Activated gamma-delta T cell treated with anti-CD3 and anti-CD28 coated beads, Interleukin-2, amount 50 U/mL, for 16 hours (primary cell): Measurements from ENCODE around the gene ADIPOR2.
"Not testable (repeated sequence)": the region's sequence is repeated elsewhere in the genome, so short reads cannot be mapped to it uniquely, and the experiment has no call there.

Source experiments
- DNase-seq: peaks from one replicate; pipeline ENCODE4 v3.0.0-alpha.2; 2020; ENCODE audit warnings: low read depth

The ADIPOR2 gene

GRCh38 chr12:1665366-1665765 lies 25.5 kb upstream of the ADIPOR2 start:
- no peak for DNase-seq

- no peak for DNase-seq
These were observed 24.7 kb upstream of the ADIPOR2 start for GRCh38 chr12:1666215-1666614.

DNA sequence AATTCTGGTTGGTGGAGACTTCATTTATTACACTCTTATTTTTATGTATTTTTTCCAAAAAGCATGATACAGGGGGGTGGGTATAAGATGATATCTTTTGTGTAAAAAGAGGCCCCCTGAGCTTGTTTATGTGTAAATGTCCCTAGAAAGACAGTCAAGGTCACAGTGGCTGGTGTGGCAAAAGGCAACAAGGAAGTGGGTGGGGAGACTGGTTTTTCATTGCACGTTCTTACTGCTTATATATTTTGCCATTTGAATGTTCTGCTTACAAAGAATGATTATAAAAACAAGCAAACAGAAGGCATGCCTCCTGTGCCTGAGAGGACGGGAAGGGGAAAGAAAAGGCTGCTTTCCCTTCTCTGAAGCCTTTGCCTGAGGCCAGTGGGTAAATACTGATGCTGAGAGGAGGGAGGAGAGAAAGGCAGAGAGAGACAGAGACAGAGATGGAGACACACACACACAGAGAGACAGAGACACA lies 24.1 kb upstream of the ADIPOR2 start:
- no peak for DNase-seq

DNA sequence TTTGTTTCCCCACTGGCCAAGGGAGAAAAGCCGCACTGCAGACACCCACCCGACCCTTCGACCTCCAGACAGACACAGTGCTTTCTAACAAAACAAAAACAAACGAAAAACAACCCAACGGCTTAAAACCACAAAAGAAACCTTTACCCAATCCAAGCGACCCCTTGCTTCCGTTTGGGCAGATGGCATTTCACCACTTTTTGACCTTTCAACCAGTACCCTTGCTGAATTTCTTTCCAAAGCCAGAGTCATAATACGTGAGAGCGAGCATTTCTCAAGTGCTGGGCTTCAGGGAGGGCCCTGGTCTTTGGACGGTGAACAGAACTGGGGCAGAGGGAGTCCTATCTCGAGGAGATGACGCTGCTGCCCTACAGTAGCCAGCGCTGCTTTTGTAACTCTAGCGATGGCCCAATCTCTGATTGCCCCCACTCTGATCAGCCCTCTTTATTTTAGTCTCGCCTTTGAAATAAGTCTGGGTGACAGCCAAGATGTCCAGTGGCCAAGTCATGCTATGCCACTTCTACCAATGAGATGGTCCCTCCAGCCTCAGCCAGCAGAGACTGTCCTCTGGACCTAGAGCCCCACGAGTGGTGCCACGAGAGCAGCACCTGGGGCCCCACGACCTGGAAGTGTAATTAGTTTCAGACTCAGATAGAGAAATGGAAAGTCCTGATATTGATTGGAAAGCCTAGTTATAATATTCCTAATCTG lies 21.9 kb upstream of the ADIPOR2 start:
- no peak for DNase-seq

DNA sequence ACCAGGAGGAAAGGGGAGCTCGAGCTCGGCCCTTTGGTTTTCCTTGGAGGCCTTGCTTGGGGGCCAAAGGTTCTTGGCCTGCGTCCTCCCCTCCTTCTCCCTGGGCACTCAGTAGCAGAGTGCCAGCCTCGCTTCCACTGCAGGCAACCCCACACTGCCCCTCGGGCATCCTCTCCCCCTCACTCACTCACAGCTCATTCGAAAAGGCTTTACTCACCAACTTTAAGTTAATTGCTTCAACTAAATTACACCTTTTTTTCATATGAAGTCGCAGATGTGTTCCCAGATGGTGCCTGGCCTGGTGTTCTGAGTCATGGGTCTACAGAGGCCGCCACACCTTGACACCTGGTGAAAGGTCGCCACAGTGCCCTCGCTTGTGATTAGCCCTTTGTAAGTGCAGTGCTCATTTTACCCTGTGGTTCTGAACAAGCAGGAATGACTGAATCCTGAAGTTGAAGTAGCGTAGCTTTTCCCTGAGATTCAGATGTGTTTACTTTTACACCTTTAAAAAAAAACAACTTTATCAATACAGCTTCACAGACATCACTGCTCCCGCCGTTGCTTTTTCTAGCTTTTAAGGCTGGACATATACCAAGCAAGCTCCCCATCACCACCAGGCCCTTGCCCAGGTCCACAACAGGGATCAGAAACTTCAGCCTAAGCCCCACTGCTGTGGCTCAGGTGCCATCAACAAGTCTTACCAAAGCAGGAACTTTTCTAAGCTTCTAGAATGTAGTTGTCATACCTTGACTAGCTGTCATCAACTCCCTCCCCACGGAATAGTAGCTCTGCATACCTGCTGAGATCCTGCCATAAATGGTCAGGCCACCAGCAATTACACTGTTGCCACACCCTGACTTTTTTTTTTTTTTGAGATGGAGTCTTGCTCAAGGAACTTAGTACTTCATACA lies 20.3 kb upstream of the ADIPOR2 start:
- no peak for DNase-seq

DNA sequence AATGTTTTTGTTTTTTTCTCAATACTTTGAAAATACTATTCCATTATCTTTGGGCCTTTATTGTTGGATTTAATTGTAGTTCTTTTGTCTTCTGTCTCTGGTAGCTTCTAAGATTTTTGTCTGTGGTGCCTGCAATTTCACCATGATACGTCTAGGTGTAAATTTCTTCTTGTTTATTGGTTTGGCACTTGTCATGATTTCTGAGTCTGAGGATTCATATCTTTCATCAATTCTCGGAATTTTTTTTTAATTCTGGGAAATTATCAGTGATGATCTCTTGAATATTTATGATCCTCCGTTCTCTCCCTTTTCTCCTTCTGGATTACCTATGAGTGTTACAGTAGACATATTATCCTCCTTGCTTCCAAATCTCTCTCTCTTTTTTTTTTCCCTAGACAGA lies 14.8 kb upstream of the ADIPOR2 start:
- no peak for DNase-seq

GRCh38 chr12:1680804-1681492 lies 9.9 kb upstream of the ADIPOR2 start:
- DNase-seq: no peak

GRCh38 chr12:1681493-1681807 lies 9.4 kb upstream of the ADIPOR2 start:
- DNase-seq: no peak

GRCh38 chr12:1688086-1688710 lies 2.7 kb upstream of the ADIPOR2 start:
- DNase-seq: no peak

DNA sequence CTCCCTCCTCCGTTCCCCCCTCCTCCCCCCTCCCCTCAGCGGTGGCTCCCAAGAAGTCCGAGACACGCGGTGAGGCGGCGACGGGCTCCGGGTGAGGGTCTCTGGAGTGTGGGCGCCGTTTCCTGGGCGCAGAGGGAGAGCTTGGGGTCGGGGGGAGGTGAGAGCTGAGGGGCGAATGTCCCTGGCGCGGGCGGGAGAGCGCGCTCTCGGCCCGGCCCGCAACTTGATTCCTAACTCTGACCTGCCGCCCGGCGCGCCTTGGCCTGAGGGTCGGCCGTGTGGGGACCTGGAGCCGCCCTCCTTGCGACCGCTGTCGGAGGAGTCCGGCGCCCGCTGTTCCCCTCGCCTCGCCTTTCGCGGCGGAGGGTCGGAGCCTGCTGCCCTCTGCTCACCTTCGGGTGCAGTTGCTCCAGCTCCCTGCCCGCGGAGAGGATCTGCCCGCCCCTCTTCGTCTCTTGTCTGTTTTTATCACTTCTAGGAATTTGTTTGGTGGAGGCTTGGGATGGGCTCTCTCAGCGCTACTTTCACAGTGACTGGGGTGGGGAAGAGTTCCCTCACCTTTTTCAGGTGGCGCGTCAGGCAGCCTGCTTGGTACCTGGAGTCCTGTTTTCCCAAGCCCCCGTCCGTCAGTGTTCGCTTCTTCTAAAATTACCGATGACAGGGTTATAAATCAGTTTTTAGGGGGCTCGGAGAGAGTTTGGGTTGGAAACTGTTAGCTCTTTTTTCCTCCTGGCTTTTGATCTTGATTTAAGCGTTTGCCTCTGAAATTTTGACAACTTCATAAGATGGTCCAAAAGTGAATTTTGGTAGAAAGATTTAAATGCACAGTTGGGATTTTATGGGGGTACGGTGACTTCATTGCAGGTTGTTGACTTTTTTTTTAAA lies 495 bp downstream of the ADIPOR2 start:
- peak; percentile 11 for DNase-seq

DNA sequence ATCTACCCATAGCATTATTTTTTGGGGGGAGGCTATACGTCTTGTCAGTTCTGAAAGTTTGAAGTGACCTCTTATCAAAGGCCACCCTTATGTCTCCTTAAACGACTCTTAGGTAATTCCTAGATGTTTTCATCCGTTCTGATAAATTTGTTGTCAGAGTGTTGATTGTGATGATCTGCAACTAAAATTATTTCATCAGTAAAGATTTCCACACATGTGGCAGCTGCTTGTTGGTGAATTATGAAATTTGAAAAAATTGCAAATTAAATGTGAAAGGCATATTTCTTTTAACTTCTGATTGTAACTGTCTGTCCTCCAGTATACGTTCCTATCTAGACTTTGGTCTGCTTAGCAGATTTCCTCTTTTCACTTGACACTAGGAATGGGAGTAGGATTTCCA lies 1.4 kb downstream of the ADIPOR2 start:
- DNase-seq: no peak

- no peak for DNase-seq
These were observed 2.2 kb downstream of the ADIPOR2 start for GRCh38 chr12:1692895-1693610.

DNA sequence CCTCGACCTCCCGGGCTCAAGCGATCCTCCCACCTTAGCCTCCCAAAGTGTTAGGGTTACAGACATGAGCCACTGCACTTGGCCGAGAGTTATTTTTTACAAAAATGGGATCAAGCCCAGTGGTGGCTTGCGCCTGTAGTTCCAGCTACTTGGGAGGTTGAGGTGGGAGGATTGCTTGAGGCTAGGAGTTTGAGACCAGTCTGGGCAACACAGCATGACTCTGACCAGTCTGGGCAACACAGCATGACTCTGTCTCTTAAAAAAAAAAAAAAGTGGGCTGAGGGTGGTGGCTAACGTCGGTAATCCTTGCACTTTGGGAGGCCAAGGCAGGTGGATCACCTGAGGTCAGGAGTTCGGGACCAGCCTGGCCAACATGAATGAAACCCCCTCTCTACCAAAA lies 4.2 kb downstream of the ADIPOR2 start:
- not testable (repeated sequence) for DNase-seq

DNA sequence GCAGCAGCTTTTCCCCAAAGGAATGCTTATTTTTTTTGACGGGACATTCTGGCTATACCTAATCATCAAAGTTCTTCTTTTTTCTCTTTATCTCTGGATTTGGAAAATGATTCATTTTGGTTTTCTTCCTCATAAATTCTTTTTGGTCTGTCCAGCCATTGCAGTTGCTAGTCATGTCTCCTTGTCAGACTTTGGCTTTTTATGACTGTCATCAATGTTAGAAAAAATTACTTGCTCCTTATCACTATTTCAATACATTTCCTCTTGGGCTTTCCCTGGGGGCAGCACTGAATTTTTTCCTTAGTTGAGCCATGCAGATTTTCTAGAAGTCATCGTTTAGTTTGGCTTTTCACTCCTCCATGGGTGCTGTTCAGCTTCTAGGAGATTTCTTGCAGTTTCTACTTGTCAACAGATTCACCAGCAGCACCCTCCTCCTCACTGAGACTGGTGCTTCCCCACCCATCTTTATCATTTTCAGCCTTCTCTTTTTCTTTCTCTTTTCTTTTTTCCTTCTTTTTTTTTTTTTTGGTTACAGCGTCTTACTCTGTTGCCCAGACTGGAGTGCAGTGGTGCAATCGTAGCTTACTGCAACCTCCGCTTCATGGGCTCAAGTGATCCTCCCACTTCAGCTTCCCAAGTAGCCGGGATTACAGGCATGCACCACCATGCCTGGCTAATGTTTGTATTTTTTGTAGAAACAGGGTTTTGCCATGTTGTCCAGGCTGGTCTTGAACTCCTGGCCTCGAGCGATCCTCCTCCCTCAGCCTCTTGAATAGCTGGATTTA lies 5.2 kb downstream of the ADIPOR2 start:
- DNase-seq: no peak

GRCh38 chr12:1696800-1697199 lies 5.9 kb downstream of the ADIPOR2 start:
- no peak for DNase-seq

DNA sequence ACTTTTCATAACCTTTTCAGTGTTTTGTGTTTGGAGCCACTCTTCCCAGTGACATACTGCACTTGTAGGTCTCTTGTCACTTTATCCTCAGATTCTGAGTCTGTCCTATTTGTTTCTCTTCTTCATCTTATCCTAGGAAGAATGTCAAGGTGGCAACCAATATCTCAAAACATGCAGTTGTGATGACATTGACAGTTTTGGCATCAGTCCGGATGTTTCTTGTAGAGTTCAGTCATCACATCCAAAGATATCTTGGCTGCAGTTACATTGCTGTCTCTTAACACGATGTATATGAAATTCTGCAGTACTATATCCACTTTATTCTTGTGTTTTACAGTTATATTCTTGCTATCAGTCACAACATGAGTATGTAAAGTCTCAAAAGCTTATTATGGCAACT lies 6.4 kb downstream of the ADIPOR2 start:
- DNase-seq: no peak

- no peak for DNase-seq
These were observed 7.8 kb downstream of the ADIPOR2 start for GRCh38 chr12:1698720-1699119.

DNA sequence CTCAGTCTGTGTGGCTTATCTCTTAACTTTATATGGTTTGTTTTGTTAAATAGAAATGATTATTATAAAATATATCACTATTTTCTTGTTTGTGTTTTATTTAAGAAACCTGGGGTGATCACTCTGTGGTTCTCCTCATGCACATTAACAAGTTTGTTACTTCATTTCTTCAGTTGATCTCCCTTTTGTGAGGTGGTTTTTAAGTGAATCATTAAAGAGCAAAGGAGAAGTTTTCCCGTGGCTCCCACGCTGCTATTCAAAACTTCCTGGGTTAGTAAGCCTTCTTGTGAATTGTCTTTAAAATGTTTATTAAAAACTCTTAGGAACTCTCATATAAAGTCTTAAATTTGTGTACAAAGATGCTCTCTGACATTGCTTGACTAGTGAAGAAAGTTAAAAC lies 11.8 kb downstream of the ADIPOR2 start:
- DNase-seq: no peak

GRCh38 chr12:1703771-1704722 lies 13.2 kb downstream of the ADIPOR2 start:
- DNase-seq: no peak
